NCI-H1105 treated with DMSO at 0.1 percent for 48 hours (cell line): ENCODE results near the gene XPNPEP1.

Experiments
- DNase-seq: peaks from one replicate; lab custom pipeline; 2025; lab: John Stamatoyannopoulos, UW

The XPNPEP1 gene

DNA sequence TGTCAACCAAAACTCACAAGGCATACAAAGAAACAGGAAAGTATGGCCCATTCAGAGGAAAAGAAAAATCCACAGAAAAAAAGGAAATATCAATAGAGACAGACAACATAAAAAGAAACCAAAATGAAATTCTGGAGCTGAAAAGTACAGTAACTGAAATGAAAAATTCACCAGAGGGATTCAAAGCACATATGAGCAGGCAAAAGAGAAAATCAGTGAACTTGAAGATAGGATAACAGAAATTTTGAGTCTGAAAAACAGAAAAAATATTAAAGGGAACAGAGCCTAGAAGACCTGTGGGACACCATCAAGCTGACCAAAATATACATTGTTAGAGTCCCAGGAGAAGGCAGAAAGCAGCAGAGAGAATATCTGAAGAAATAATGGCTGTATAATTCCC lies 60.6 kb downstream of the XPNPEP1 start:
- DNase-seq: no peak

GRCh38 chr10:109862041-109862440 lies 61.3 kb downstream of the XPNPEP1 start:
- peak; percentile 50 for DNase-seq

- DNase-seq: peak; percentile 79
Measured at GRCh38 chr10:109861081-109861480, 62.2 kb downstream of the XPNPEP1 start.

DNA sequence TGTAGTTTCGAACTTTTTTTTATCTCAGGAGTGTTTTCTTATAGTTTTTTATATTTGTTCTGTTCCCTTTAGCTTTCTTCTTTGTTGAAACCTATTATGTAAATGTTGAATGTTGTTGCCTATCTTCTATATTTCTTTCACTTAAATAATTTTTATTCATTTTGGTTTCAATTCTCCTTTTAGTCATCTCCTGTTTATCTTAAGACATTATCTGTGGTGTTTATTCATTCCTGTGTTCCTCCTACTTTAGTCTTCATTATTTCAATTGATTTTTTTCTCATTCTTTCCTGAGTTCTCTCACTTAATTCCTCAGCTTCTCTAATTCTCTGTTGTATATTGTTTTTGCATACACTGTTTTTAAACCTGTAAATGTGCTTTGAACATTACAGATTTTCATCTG lies 64.1 kb downstream of the XPNPEP1 start:
- no peak for DNase-seq

GRCh38 chr10:109855746-109856145 lies 67.6 kb downstream of the XPNPEP1 start:
- no peak for DNase-seq

DNA sequence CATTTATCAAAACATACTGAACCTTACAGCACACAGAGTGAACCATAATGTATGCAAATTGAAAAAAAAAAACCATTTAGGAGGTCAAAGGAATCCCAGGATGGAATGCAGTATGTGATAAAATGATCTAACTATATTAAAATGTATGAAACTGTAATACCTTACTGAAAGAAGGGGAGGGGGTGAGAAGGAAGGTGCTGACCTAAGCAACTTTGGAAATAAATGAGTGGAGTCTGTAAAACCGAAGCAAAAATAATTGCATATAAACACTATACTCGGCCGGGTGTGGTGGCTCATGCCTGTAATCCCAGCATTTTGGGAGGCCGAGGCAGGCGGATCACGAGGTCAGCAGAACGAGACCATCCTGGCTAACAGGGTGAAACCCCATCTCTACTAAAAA lies 69.4 kb downstream of the XPNPEP1 start:
- DNase-seq: no peak

DNA sequence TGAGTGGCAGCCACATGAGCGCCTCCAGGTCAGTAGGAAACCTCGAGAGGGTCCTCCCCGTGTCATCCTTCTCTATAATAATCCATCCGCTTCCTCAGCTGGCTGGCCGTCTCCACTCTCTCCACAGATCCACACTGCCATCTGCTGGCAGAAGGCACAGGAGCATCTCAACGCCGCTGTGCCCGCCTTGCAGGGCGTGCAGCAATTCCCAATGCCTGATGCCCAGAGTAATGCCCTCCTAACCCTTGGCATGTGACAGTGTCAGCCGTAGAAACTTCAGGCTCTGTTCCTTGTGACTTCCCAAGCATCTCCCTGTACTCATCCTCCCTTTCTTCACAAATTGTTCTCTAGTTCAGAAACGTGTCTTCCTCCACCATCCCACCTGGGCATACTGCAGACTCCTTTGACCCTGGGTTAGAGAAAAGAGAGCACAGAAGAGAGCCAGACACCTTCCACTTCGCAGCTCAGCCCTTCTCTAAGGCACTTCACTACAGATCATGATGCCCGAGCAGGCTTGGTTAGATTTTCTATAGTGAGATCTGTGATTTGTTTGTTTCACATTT lies 70.8 kb downstream of the XPNPEP1 start:
- DNase-seq: peak; percentile 35

- no peak for DNase-seq
Measured at GRCh38 chr10:109851616-109852474, 71.5 kb downstream of the XPNPEP1 start.

- DNase-seq: no peak
Measured at GRCh38 chr10:109846832-109847231, 76.5 kb downstream of the XPNPEP1 start.

- no peak for DNase-seq
Measured at GRCh38 chr10:109845308-109845707, 78.0 kb downstream of the XPNPEP1 start.

DNA sequence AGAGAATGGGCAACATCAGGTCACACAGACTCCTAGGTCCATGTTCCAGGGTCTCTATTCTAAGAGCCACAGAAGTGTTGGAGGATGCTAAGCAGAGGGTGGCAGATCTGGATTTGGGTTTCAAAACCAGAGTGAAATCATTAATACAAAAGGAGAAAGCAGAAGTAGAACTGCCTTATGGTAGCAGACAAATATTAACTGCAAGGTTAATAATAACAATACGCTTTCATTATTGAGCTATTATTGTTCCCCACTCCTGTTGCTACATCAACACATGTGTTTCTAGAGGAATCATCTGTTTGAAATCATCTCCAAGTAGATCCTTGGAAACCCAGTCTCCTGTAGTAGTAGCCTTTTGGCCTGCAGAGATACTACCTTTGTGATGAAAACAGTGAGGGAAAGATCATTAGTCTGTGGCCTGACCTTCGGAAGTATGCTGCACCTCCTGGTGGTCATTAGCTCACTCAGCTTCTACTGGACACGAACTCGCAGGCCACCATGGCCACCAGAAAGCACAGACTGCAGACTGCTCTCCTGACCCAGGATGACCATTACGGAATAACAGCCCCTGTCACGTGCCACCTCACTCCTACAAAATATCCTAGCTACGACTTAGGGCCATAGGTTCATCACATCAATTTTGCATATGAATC lies 84.6 kb downstream of the XPNPEP1 start:
- DNase-seq: no peak

GRCh38 chr10:109837384-109837783 lies 85.9 kb downstream of the XPNPEP1 start:
- no peak for DNase-seq

DNA sequence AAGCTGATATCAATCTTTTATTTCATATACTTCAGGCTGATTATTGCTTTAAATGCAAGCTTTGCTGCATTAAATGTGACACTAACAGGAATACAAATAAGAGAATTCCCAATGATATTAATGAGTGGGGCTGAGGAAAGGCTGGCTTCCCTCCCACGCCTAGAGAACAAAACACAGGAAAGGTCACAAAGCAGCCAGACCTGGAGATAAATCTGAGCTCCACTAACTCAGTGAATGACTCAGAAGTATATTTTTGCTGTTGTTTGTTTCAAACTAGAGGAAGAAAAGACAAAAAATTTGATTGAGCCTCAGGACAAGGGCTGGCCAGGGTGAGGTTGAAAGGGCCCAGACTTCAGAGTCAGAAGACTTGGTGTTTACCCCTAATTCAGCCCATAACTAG lies 88.1 kb downstream of the XPNPEP1 start:
- DNase-seq: no peak

GRCh38 chr10:109831846-109832245 lies 91.5 kb downstream of the XPNPEP1 start:
- no peak for DNase-seq

DNA sequence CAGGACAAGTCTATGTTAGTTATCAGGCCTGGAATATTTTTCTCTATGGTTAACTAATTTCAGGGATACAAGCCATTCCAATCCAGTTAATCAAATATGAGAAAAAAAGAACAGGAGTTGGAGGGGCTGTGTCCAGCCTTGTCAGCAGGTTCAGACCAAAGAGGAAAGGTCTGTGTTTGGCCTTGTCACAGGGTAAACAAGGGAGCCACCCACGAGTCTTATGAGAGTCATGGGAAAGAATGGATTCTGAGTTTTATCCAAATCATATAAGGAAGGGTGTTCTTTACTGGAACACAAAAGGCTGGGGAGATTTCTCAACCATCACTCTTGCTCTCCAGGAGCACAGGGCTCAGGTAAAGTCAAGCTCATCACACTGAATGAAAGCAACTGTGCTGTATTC lies 99.1 kb downstream of the XPNPEP1 start:
- DNase-seq: no peak

DNA sequence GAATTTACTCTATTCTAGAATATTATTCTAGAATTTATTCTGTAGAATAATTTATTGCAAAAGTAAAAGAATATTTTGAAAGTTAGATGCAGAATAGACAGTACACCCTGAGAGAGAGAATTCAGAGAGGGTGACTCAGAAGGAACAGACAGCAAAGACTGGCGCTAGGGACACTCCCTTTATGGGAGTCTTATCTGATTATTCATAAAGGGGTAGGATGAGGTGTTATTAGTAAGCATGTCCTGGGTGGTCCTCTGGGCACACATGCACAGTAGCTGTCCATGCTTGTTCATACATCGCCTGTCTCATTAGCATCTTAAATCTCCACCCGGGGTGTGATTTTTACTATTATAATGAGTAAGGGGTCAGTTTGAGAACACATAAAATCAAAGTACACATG lies 100.1 kb downstream of the XPNPEP1 start:
- DNase-seq: no peak

- no peak for DNase-seq
Measured at GRCh38 chr10:109821672-109822071, 101.6 kb downstream of the XPNPEP1 start.

DNA sequence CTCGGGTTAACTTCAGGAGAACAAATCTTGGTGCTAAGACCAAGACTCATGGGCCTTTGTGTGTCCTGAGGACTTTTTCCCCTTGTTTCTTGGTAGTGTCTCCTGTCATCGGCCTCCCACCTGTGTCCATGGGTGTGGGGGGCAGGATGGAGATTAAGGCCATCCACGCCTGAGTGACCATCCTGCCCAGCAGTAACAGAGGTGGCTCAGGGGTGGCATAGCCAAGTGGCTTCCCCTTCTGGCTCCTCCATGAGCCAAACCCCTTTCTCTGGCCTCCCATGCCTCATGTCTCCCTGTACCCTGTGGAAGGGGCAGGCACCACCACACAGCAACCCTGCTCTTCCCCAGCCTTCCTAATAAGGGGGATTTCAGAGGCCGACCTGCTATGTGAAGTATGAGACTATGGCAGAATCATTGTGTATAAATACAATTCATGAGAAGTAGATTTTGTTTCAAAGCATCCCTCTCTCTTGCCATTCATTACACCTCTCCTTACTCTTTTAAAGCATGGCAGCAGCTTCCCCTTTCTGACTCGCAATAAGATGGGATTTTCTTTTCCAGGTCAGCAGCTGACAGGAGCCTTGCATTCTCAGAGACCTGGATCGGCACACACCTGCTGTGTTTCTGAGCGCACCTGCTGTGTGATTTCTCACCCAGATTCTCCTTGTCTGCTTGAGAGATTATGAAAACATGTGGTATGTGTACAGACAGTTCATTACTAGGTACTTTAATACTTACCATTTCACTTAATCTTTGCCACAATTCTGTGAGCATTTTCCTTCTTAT lies 102.5 kb downstream of the XPNPEP1 start:
- no peak for DNase-seq

GRCh38 chr10:109819807-109820206 lies 103.5 kb downstream of the XPNPEP1 start:
- no peak for DNase-seq
